Activated naive CD8-positive, alpha-beta T cell (primary cell): ENCODE data around the gene TOMM34.
A peak's percentile ranks its signal among the peaks of the same experiment; 100 is the strongest.

ENCODE experiments used
- H3K27ac Mint-ChIP-seq: one replicate; pipeline ENCODE4 v1.8.0; 2021; ENCODE audit warnings: mixed read lengths
- H3K27me3 Mint-ChIP-seq: one replicate; pipeline ENCODE4 v1.8.0; 2021; ENCODE audit warnings: mixed read lengths
- H3K36me3 Mint-ChIP-seq: one replicate; pipeline ENCODE4 v1.8.0; 2021; ENCODE audit warnings: mixed read lengths
- H3K4me1 Mint-ChIP-seq: one replicate; pipeline ENCODE4 v1.8.0; 2021; ENCODE audit warnings: low read depth, mixed read lengths
- H3K4me3 Mint-ChIP-seq: one replicate; pipeline ENCODE4 v1.8.0; 2021; ENCODE audit warnings: mild to moderate bottlenecking, mixed read lengths
- H3K9me3 Mint-ChIP-seq: one replicate; pipeline ENCODE4 v1.8.0; 2021; ENCODE audit warnings: low read depth, mixed read lengths

Gene TOMM34

DNA sequence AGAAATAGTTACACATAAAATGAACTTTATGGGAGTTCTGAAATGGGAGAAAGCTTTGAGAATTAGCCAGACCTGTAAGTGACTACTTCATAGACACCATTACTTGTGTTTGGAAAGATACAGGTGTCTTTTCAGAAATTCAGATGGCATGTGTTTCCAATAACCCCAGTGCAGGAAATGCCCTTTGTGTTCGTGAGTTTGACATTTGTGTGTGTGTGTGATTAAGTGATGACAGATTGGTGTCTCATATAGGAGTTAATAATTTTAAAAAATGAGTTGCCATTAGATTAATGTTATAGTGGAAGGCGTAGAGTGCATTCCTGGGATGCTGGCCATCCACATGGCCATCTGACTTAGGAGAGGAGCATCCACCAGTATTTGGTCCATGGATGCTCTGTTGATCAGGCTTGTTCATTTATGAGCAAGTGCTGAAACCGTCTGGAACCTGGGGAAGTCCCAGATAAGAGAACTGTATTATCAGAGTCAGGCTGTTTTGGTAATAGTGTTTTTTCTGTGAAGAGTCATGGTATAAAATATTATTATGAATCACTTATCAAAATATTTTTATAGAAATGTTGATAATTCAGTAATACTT lies 9.2 kb upstream of the TOMM34 start:
- Mint-ChIP-seq H3K27ac (peak overlapping the region; percentile 99), H3K4me1 (peaks cover 64% of the 10 kb centered on the region), H3K9me3 (no peaks in the 10 kb centered on the region), H3K27me3 (no peaks in the 10 kb centered on the region), H3K4me3 (peak overlapping the region; percentile 98), H3K36me3 (peaks cover 27% of the 10 kb centered on the region)

DNA sequence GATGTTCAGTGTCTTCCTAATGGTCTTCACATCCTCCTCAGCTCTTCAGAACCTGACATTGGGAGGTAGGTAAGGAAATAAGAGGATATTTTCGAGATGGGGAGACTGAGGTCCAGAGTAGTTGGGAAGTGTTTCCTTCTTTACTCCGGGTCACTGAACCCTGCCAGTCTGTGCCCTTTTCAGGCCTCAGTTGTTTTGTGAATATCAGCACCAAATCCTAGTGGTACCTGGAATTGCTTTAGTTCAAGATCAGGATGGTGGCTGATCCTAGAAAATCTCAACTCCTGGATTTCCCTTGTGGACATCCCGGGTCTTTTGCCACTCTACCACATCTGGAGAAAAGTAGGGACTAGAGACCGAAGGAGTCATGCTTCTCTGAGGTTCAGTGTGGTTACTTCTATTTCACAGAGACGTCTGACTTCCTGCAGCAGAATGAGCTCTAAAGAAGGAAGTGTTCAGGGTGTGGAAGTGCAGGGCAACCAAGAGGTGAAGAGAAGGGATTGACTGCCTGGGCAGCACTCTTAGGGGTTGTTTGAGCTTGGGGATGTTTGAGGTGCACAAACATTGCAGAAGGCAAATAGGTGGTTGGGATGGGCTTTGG lies 7.1 kb upstream of the TOMM34 start:
- H3K9me3 Mint-ChIP-seq: no peaks in the 10 kb centered on the region
- H3K4me1 Mint-ChIP-seq: peaks cover 60% of the 10 kb centered on the region
- peaks cover 12% of the 10 kb centered on the region for H3K36me3 Mint-ChIP-seq
- H3K4me3 Mint-ChIP-seq: peak overlapping the region; percentile 98
- H3K27ac Mint-ChIP-seq: peak overlapping the region; percentile 99
- no peaks in the 10 kb centered on the region for H3K27me3 Mint-ChIP-seq

DNA sequence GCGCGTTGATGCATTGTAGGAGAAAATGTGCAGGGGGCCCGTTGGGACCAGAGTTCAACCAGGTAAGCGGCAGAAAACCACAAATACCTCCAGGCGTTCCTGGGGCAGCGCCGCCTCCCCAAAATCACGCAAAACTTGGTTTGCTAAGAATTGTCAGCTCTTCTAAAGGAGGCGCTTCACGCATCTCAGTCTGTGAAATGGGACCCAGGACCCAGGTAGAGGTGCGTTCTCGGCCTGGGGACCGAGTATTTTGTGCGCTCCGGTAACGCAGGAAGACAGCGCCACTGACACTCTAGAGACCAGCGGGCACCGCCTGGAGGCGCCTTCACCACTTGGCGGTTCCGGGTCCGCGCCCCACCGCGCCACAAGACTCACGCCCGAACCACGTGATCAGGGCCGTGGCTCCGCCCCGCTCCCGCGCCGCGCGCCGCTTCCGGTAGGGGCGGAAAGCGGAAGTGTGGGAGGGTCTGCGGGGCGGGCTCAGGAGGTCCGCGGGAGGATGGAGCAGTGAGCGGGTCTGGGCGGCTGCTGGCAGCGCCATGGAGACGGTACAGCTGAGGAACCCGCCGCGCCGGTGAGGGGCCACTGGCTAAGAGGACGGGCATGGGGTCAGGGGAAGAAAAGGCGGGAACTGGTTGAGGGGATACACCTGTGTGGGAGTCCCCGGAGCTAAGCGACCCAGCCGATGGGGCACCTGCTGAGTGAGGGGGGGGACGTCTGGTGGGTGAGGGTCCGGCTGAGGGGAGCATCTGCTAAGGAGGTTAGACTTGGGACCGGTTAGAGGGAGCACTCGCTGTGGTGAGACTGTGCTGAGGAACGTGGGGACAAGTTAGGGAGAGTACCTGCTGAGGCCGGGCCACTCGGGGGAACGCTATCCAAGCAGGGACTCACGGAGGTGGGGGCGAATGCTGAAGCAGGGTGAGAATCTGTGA lies 6.1 kb upstream of the TOMM34 start, which contains the start of gene STK4:
Gene STK4, plus strand, starts transcription at position 483 of the 932 bp plus-strand sequence. Its CDS starts 57 bp downstream, at position 540.
- peaks cover 59% of the 10 kb centered on the region for H3K4me1 Mint-ChIP-seq
- peak within 1 kb of the TSS; percentile 99 for H3K27ac Mint-ChIP-seq
- peaks cover 12% of the 10 kb centered on the region for H3K36me3 Mint-ChIP-seq
- H3K27me3 Mint-ChIP-seq: no peaks in the 10 kb centered on the region
- peak within 1 kb of the TSS; percentile 98 for H3K4me3 Mint-ChIP-seq
- no peaks in the 10 kb centered on the region for H3K9me3 Mint-ChIP-seq

DNA sequence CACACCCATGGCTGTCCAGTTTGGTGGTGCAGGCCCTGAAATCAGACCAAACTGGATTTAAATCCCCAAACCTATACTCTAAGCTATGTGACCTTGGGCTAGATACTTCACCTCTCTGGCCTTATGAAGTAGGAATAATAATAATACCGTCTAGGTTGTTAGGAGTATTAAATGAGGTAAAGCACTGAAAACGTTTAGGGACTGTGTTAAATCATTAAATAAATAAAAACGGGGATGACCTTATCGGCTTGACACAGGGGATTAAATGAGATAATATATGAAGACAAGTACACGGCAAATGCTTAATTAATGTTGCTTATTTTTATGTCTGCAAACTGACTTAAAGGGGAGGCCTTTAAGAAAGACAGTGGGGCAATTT lies 5.4 kb upstream of the TOMM34 start:
- H3K36me3 Mint-ChIP-seq: peaks cover 12% of the 10 kb centered on the region
- peak overlapping the region; percentile 99 for H3K27ac Mint-ChIP-seq
- no peaks in the 10 kb centered on the region for H3K9me3 Mint-ChIP-seq
- H3K4me1 Mint-ChIP-seq: peaks cover 59% of the 10 kb centered on the region
- H3K4me3 Mint-ChIP-seq: peak overlapping the region; percentile 98
- no peaks in the 10 kb centered on the region for H3K27me3 Mint-ChIP-seq

DNA sequence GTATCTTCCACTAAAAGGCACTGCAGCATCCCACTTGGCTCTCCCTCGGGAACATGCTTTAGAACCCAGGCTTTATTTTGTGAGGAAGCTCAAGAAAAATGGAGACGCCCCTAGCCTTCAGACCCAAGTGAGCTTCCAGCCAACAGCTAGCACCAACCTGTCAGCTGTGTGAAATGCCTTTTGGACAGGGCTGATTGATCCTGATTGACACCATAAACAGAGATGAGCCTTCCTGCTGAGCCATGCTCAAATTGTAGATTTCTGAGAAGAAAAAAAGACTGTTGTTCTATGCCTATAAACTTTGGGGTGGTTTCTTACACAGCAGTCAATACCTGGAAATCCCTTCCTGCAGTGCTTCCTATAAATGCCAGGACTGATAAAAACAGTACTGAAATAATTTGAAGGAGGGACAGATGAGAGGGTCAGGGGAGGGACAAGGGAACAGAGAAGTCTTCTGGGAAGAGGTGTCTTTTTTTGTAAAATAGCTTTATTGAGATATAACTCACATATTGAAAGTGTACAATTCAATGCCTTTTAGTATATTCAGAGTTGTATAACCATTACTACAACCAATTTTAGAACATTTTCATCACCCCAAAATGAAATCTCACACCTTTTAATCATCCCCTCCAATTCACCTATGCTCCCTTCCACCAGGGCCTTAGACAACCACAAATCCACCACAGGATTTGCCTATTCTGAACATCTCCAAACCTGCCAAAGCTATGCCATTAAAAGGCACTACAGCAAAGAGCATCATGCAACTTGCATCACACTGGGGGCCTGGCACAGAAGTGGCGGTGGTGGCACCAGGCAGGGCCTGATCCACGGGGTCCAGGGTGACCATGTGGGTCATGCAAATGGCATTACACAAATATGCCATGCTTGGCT lies 3.4 kb upstream of the TOMM34 start:
- peak overlapping the region; percentile 30 for H3K4me3 Mint-ChIP-seq

DNA sequence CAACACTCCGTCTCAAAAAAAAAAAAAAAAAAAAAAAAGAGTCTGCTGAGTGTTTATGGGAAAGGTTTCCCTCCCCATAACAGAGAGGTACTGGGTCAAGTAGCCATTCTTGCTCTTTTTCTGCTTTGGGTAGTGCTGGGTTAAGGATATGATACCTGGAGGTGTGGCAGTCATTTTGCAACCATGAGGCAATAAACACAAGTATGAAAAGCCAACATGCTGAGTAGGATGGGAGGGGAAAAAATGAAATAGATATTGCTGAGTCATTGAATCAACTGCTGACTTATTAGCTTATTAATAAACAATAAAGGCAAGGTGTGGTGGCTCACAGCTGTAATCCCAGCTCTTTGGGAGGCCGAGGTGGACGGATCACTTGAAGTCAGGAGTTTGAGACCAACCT lies 2.3 kb upstream of the TOMM34 start:
- no peak overlapping the region for H3K27ac Mint-ChIP-seq
- H3K36me3 Mint-ChIP-seq: peaks cover 6% of the 10 kb centered on the region
- no peaks in the 10 kb centered on the region for H3K27me3 Mint-ChIP-seq
- no peaks in the 10 kb centered on the region for H3K9me3 Mint-ChIP-seq
- H3K4me1 Mint-ChIP-seq: peaks cover 61% of the 10 kb centered on the region
- H3K4me3 Mint-ChIP-seq: no peak overlapping the region

More for the DNA sequence above, 3.4 kb upstream of the TOMM34 start:
- Mint-ChIP-seq H3K27me3 (no peaks in the 10 kb centered on the region), H3K36me3 (peaks cover 10% of the 10 kb centered on the region), H3K27ac (peak overlapping the region; percentile 41), H3K4me1 (peaks cover 55% of the 10 kb centered on the region), H3K9me3 (no peaks in the 10 kb centered on the region)

DNA sequence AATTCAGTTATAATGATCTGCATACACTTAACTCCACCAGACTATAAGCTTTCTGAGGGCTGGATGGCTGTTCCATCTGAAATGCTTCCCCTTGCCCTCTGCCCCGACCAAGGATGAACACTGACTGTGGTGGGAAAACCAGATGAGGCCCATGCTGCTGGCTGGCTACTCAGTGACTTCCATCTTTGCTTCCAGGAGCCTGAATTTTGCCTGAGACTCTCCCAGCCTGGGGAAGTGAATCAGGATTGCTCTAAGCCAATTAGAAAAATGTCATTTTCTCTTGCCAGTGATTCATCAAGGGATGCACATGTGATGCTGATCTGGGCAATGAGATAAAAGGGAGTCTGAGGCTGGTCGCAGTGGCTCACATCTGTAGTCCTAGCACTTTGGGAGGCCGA lies 1.7 kb upstream of the TOMM34 start:
- Mint-ChIP-seq H3K27ac (peak overlapping the region; percentile 99), H3K36me3 (peaks cover 5% of the 10 kb centered on the region), H3K4me1 (peaks cover 66% of the 10 kb centered on the region), H3K27me3 (no peaks in the 10 kb centered on the region), H3K4me3 (peak overlapping the region; percentile 98), H3K9me3 (no peaks in the 10 kb centered on the region)

DNA sequence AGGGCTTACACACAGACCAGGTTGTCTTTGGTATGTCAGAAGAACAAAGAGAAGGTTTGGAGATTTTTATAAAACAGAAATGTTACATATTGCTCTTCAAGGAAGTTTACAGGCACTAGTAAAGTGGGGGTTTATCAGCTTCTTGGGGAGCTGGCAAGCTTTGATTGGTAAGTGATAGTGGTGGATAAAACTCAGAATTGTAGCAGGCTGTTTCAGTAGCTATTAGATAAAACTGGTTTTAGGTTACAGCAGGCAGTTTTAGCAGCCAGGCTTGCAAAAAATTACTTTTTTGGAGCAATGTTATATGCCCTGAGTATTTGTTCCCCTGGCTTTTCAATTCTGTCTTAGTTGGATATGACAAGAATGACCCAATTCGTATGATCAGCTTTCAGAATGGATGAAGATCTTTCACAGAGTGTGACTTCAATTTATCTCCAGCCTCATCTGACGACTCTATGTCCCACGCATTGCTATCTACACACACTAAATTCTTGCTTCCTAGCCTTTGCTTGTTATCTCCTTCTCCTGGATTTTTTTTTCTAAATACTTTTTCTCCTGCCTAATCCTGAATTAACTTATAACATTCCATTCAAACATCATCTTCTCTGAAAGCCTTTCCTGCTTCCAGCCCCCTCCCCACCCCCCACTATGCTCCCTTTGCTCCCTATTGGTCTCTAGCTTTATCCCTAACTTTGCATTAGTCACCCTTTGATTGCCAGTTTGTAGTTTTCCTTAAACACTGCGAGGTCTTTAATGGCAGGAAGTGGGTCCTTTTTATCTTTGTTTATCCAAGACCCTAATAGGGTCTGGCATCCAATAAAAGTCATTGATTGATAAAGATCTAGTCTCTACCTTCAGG lies 1.0 kb upstream of the TOMM34 start:
- Mint-ChIP-seq H3K4me1 (peaks cover 73% of the 10 kb centered on the region), H3K27ac (peak overlapping the region; percentile 99), H3K36me3 (peaks cover 5% of the 10 kb centered on the region), H3K4me3 (peak overlapping the region; percentile 98), H3K27me3 (no peaks in the 10 kb centered on the region), H3K9me3 (no peaks in the 10 kb centered on the region)

DNA sequence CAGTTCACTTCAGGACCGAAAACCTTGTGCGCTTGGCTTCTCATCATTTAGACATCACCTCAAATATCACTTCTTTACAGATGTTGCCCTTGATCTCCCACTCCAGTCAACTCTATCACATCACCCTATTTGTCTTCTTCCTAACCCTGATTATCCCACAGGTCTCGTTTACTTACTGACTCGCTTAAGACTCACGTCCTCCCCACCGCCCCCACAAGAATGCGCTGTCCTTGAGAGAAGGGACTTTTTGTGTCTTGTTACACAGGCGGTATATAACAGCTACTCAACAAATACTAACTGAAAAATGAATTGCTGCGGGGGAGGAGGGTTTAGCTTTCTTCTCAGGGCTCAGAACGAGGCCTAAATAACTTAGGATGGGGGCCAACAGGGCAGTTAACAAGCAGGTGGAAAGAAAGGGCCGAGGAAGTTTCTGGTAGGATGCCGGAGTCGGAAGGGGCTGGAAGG lies 527 bp downstream of the TOMM34 start:
- Mint-ChIP-seq H3K27ac (peak overlapping the region; percentile 99), H3K4me3 (peak overlapping the region; percentile 98), H3K36me3 (peaks cover 5% of the 10 kb centered on the region), H3K9me3 (no peaks in the 10 kb centered on the region), H3K4me1 (peaks cover 68% of the 10 kb centered on the region), H3K27me3 (no peaks in the 10 kb centered on the region)

DNA sequence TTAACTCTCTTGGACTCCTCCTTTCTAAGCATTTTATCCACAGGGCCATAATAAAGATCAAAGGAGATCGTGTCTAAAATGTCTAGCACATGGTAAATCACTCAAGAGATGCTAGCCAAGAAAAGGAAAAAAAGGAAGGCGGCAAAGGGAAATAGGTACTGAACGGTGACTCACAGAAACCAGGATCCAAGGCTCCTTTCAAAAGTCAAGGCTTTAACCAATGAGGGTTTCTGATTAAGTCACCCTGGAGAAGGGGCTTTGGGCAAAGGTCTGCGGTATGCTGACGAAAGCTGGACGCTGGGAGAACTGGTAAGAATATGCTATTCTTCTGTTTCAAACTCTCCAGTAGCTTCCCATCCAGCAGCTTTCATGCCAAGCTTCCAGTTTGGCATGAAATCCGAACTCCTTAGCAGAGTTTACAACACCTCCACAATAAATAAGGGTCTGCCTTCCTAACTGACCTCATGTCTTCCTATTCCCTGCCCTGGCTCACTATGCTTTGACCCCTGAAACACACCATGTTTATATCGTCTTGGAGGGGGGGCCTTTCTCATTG lies 1.0 kb downstream of the TOMM34 start:
- Mint-ChIP-seq H3K4me1 (peaks cover 68% of the 10 kb centered on the region), H3K27me3 (no peaks in the 10 kb centered on the region), H3K36me3 (peaks cover 6% of the 10 kb centered on the region)

DNA sequence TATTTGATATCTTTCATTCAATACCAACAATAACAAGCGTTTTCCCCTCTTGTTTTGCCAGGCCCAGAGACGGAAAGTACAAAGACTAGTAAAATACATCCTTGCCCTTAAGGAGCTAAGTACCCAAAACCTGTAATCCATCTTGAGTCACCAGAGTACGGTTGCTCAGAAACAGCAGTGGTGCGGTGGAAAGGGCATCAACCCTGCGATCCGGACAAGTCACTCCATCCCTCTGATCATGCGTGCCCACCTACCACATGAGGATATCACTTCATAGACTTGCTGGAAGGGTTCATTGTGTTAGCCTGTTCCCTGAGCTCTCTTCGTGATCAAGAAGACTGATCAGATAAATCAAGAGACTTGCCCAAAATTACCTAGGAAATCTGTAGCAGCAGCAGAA lies 1.9 kb downstream of the TOMM34 start:
- H3K4me1 Mint-ChIP-seq: peaks cover 69% of the 10 kb centered on the region
- no peaks in the 10 kb centered on the region for H3K9me3 Mint-ChIP-seq
- peaks cover 11% of the 10 kb centered on the region for H3K36me3 Mint-ChIP-seq
- no peaks in the 10 kb centered on the region for H3K27me3 Mint-ChIP-seq
- H3K4me3 Mint-ChIP-seq: peak overlapping the region; percentile 98
- H3K27ac Mint-ChIP-seq: peak overlapping the region; percentile 99

More for the DNA sequence above, 1.0 kb downstream of the TOMM34 start:
- Mint-ChIP-seq H3K9me3 (no peaks in the 10 kb centered on the region), H3K4me3 (peak overlapping the region; percentile 98), H3K27ac (peak overlapping the region; percentile 99)

DNA sequence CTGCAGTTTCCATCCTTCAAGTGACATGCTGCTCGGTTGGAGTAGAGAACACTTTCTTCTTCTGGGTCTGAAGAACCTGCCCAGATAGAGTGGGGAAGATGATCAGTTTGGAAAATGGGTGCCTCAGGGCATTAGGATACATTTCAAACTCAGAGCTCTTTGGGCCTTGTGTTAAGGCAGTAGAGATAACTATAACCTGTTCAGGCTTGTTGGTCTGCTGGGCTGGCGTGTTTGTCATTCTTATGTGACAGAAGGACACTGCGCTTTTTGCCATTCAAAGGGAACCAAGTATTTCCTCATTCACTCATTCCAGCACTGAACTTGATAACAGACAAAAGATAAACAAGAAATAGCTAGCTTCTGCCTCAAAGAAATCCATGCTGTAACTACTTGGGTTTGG lies 3.8 kb downstream of the TOMM34 start:
- no peaks in the 10 kb centered on the region for H3K9me3 Mint-ChIP-seq
- no peak overlapping the region for H3K4me3 Mint-ChIP-seq
- H3K27ac Mint-ChIP-seq: peak overlapping the region; percentile 6
- H3K27me3 Mint-ChIP-seq: no peaks in the 10 kb centered on the region
- peaks cover 68% of the 10 kb centered on the region for H3K4me1 Mint-ChIP-seq
- H3K36me3 Mint-ChIP-seq: peaks cover 15% of the 10 kb centered on the region

DNA sequence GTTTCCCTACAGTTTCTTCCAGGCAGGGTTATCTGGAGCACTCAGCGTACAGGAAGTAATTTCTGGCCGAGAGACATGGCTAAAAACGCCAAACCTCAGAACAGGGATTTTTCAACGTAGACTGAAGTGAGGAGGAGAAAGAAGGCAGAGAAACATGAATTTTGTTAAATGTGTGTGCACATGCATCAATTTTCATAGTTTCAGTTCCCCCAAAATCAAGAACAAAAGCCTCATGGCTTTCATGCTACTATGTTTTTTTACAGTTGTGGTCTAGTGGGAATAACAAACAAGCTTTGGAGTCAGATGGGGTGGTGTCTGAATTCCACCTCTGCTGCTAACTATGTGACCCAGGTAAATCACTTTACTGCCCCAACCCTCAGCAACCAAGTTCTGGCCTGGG lies 4.9 kb downstream of the TOMM34 start:
- Mint-ChIP-seq H3K27ac (no peak overlapping the region), H3K9me3 (no peaks in the 10 kb centered on the region), H3K27me3 (no peaks in the 10 kb centered on the region), H3K36me3 (peaks cover 15% of the 10 kb centered on the region), H3K4me3 (no peak overlapping the region), H3K4me1 (peaks cover 56% of the 10 kb centered on the region)
